CD4-positive, alpha-beta T cell treated with Interferon gamma for 1 hour (primary cell): ENCODE measurements around the gene ZFAND3.
"Not testable (repeated sequence)": the region's sequence is repeated elsewhere in the genome, so short reads cannot be mapped to it uniquely, and the experiment has no call there.

ENCODE experiments used
- DNase-seq: peaks from one replicate; pipeline ENCODE4 v3.0.0-alpha.2; 2020

The ZFAND3 gene

DNA sequence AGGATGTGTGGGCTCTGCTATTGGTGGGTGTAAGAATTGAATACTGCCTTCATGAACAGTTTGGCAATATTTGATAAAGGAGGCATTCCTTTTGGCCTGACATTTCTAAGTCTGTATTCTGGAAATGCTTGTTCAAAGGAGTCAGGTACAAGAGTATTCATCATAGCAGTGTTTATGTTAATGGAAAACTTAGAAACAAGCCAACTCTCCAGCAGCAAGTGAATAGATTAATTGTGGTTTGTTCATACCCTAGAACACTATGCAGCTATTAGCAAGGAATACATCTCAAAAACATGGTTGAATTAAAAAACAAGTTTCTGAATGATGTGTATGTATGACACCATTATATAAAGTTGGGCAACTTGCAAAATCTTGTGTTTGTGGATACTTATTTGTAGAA is 195.8 kb downstream of the ZFAND3 start:
- no peak for DNase-seq

DNA sequence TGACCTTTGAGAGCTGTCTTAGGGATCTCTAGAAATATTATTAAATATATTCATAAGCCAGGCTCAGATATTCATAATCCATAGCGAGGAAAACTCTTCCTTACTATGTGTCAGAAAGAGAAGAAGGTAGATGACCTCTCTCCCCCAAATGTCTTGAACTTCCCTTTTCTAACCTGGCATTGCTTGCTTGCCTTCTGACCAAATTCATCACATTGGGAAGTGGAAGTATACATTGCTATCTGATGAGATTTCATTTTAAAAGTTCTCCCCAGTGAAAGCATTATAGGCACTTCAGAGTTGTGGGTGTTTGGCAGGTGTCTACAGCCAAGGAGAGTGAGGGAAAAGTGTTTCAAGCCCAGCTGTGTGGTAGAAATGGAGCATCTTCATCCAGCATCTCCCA is 197.3 kb downstream of the ZFAND3 start:
- DNase-seq, result no peak

DNA sequence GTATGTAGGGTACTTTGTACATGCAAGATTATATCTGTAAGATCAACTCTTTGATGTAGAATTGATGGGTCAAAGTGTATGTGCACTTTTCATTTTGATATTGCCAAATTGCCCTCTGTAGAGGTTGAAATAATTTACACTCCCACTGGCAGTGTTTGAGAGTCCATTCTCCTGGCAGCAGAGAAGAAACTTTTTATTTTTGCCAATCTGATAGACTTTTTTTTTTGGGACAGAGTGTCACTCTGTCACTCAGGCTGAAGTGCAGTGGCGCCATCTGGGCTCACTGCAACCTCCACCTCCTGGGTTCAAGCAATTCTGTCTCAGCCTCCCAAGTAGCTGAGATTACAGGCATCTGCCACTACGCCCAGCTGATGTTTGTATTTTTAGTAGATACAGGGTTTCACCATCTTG is 199.2 kb downstream of the ZFAND3 start:
- DNase-seq, result no peak

DNA sequence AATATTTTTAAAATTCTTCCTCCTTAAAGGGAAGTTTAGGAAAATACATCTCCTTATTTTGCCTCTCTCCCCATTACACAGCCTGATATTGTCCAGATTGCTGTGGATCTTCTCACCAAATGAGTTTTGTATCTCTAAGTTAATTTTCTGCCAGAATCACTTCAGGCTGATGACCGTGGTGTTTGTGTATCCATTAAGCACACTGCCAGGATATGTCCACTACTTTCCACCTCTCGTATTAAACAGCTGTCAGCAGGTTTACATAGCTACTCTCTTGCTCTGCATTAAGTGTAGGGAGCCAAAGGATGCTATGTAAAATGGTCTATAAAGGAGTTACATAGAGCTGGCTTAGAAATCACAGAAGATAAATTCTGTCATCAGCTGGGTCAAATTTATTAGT is 201.1 kb downstream of the ZFAND3 start:
- DNase-seq, result no peak

DNA sequence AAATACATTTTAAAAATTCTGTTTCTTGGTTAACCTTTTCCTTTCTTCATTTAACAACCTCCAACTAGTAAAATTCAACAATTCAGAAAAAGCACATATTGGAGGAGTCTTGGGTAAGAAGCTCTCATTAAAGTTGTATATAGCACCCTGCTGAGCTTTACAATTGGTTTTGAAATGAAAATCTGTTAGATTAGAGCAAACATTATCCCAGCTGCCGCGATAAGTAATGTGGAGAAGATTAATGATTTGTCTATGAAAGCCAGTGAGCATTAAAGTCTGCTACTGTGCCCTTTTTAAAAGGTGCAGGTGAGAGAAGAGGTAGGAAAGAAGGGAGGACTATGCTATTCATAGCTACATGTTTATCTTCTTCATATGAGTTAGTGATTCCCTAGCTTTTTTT is 201.5 kb downstream of the ZFAND3 start:
- no peak for DNase-seq

DNA sequence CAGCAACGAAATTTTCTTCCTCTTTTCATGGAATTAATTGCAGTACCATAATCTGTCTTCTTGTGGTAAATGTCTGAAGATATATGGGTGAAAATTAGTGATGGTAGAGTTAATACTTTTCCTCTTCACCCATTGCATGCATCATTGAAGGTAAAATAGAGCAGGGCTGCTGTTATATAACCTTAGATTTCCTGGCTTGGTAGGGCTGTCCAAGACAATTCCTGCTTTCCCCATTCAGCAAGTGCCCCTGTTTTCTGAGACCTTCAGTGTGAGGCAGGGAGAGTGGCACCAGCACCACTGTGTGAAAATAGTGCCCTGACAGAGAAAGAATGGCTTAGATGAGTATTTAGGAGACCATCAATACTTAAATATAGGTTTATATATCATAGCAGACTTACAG is 202.0 kb downstream of the ZFAND3 start:
- DNase-seq, result no peak

DNA sequence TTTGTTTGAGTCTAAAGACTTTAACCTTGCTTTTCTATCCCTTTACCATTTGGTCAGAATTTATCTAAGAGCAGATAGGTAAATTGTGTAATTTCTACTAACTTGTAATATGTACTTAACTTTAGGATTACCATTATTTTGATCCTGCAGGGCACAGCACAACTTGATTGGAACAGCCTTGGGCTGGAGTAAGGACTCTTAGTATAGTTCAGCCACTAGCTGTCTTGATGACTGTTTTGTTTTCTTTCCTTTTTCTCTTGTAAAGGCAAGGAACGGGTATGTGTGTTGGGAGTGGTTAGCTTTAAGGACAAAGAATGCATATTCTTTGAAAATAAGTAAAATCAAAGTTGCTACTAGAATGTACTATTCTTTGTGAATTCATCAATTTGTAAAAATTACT is 203.2 kb downstream of the ZFAND3 start:
- DNase-seq, result no peak

DNA sequence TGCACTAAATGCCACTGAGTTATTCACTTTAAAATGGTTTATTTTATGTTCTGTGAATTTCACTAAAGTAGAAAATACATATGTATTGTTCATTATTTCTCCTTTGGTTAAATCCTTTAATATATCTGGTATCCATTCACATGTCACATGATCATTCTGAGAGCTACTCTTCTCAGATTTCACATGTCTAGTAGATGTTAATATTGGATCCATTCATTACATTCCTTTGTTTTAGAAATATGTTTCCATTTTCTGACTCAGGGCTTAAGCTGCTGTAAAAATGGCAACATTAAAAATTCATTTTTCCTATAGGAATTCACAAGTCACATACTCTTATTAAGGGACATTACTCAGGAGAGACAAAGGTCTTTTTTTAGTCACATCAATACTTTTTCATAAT is 205.4 kb downstream of the ZFAND3 start:
- DNase-seq, result no peak

DNA sequence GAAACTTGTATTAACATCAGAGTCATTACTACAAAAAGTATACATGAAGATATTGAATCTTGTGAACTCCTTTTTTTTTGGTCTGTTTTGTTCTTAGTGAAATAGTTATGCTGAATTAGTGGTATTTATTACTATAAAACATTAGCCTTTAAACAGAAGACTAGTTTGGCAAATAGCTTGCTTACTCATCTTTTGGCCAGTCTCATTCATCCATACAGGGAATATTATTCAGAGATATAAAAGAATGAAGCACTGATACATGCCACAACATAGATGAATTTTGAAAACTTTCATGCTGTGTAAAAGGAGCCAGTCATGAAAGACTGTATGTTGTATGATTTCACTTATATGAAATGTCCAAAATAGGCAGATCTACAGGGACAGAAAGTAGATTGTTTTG is 205.9 kb downstream of the ZFAND3 start:
- no peak for DNase-seq

DNA sequence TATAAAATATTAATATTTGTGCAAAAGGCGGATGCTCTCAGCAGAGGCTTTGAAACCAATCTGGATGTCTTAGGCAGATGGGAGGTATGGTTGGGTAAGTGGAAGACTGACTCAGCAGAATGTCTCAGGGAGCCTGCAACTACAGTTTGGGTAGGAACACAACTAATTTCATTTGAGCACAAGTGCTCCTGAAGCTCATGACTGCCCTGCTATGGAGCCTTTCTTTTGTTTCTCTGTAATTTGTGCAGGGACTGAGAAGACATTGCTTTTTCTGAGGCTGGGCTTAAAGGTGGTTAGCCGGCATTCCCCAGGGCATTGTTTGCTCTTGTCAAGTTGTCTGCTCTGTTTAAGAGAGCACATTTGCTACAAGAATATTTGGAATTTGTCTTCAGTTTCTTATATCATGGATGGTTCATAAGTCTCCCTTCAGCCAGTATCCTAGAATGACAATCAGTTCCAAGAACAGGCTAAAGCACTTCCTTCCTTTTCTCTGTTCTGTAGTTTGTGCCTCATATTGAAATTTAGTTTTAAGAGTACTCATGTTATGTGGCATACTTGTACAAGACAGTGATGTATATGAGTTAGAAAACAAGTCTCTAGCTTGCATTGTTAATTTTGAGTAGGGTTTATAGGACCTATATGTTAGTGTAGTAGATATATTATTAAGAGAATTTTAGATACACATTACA is 208.3 kb downstream of the ZFAND3 start:
- DNase-seq, result no peak

DNA sequence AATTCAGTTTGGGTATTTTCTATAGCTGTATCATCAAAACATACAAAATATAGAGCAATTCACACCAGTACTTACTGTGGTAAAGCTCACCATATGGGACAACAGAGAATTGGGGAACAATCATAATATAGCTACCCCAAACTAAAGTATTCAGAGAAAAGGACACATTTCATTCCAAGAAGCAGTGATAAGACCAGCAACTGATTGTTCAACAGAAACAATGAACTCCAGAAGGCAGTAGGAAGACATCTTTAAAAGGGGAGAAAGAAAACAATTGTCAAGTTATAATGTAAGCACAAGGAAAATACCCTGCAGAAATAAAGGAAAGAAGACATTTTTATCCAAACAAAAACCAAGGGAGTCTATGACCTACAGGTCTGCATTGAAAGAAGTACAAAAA is 210.9 kb downstream of the ZFAND3 start:
- no peak for DNase-seq

DNA sequence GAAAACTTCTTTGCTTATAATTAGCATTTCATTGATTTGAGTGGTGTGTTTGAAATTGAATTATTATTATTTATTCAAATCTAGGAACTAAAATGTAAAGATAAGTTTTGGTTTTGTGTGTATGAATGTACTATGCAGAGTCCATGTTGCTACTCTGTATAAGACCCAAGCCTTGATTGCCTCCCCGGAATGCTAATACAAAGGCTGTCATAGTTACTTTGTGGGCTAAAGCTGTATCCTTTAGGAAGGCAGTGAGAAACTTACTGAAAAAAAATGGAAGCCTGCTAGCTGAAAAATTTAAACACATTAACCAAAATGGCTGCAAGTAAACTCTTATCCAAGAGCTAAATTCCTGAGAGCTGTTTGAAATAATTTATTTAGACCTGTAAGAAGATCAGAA is 213.3 kb downstream of the ZFAND3 start:
- no peak for DNase-seq

DNA sequence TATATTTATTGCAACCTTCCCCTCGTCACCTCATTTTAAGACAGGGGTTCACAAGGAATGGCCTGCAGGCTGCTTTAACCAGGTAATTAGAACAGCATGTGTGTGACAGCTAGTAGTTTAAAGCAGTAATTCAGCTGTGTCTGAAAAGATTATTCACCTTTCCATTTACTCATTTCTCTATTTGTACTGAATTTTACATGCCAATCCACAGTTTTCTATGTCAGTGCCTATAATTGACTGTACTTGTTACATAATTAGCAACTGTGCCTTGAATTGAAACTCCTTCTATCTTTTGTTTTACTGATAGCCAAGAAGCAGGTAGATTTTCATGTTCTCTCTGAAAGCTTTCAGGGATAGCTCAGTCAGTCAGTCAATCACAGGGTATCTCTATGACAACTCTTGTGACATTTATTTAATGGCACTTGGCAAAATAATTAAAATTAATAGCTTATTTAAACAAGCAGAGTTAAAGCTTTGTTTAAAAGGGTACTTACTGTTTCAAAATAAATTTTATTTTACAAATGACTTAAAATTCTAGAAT is 214.0 kb downstream of the ZFAND3 start:
- no peak for DNase-seq

DNA sequence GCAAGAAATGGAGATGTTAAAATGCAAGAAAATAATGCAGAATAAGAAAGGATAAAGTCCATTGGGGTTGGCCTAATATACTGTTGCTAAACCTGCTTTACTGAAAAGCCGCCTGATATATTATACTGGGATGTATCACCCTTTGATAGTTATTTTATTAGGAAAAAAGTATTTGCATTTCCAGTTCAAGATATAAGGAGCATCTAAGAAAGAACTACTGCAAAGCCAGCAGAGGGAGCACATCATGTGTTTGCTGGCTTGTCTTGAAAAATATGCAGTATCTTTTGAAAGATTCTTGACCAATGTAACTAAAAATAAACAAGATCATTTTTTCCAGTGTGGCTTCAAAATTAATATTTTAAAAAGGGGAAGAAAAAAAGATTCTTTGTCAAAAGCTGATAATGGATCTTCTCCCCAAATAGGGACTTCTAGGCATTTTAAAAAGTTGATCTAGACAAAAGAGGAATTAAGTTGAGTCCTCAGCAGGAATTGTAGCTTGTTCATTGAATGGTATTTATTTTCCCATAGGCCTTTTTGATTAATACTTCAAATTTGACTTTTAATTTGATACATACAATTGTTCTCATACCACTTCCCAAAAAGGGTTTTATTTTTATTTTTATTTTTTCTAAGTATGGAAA is 214.9 kb downstream of the ZFAND3 start:
- no peak for DNase-seq

DNA sequence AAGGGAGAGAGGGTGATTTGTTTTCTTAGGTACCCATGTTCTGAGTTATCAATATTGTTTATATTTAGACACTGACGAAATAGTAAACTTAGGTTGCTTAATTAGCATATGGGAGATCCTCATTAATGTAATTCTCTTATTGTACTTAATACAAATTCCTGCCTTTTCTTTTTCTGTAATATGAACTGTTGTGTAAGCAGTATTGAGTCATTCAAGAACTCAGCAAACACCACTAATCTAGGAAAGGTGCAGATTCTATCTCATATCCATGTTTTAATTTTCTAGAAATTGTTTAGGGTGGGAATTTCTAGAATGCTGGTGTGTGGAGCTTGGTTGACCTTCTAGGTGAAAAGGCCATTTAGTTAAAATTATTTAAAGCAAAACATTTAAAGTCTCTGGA is 216.0 kb downstream of the ZFAND3 start:
- no peak for DNase-seq

DNA sequence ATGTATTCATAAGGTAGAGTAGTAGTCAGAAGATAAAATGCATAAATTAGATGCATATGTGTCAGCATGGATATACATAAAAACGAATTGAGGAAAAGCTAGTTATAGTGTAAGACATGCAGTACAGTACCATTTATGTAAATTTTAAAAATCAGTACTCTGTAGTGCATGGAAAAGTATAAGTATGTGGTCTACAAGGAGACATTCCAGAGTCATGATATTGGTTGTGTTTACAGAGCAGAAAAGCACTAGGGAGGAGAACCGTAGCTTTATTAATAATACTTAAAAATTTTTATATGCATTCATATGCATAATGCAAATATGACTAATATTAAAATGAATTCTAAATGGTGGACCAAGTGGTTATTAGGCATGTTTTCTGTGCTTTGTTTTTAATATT is 220.0 kb downstream of the ZFAND3 start:
- DNase-seq, result no peak

DNA sequence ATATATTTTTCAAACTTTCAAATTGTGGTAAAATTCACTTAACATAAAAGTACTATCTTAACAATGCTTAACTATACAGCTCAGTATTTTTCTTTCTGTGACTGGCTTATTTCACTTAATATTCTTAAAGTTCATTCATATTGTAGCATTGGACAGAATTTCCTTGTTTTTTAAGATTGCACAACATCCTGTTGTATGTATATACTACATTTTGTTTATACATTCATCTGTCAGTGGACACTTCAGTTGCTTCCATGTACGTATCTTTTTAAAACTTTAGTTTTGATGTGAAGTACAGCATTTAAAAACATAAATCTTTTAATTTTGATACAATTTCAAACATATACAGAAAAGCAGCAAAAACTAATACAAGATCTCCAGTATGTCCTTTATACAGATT is 220.7 kb downstream of the ZFAND3 start:
- DNase-seq, result no peak

DNA sequence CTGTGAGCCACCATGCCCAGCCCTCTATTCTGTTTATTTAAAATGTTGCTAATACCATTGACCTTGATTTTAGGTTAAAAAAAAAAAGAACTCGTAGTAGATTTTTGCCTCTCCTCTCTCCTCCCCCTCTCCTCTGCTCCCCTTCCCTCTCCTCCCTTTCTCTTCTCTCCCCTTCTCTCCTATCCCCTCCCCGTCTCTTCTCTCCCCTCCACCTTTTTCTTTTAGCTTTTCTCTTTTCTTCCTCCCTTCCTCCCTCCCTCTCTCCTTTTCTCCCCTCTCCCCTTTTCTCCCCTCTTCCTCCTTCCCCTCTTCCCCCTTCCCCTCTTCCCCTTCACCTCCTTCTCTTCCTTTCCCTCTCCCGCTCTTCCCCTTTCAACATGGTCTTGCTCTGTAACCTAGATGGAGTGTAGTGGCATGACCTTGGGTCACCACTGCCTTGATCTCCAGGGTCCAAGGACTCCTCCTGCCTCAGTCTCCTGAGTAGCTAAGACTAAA is 223.8 kb downstream of the ZFAND3 start:
- DNase-seq, result no peak

DNA sequence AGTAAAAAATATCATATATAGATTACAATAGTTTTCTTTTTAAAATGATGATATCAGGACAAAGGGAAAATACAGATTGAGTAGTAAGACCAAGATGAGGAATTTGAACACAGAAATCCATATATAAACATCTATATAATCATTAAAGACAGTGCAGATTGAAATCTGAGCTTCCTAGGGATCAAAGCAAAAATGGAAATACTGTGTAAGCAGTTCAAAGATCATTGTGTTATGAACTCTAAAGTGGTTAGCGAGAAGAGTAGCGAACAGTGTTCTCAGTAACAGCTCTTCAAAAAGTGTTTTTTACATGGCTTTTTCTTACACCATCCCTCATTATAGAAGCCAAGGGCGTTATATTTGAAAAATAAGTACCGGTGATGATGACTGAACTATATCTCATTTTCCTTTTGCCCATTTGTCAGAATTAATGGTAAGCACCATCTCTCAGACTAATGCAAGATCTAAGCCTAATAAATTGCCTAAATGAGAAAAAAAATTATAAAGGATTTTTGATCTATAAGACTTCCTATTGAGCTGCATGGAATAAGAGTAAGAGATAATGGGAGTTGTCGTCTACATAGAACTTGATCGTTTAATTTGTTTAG is 226.3 kb downstream of the ZFAND3 start:
- DNase-seq, result no peak

DNA sequence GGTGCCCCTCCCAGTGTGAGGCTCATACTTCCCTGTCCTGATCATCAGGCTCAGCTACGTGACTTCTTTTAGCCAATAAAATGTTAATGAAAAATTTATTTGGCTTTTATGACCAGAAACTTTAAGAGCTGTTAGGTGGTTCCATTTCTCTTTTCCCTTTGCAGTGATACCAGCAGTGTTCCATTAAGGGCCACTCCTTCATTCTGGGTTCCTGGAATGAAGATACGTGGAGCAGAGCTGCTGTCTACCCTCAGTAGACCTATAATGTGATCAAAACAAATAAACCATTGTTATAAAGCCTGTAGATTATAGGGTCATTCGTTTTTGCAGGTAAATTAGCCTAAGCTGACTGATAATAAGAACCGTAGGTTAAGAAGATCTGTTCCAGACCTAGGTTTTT is 228.0 kb downstream of the ZFAND3 start:
- no peak for DNase-seq

DNA sequence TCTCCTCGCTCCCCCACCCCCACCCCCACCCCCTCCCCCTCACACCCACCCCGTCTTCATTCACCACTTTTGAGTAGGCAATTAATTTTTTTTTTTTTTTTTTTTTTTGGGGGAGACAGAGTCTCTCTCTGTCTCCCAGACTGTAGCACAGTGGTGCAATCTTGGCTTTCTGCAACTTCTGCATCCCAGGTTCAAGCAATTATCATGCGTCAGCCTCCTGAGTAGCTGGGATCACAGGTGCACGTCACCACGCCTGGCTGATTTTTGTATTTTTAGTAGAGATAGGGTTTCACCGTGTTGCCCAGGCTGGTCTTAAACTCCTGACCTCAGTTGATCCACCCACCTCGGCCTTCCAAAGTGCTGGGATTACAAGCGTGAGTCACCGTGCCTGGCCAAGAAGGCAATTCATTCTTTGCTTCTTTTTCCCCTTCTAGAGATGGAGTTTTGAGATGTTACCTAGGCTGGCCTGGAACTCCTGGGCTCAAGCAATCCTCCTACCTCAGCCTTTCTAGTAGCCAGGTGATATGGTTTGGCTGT is 230.4 kb downstream of the ZFAND3 start:
- not testable (repeated sequence) for DNase-seq

DNA sequence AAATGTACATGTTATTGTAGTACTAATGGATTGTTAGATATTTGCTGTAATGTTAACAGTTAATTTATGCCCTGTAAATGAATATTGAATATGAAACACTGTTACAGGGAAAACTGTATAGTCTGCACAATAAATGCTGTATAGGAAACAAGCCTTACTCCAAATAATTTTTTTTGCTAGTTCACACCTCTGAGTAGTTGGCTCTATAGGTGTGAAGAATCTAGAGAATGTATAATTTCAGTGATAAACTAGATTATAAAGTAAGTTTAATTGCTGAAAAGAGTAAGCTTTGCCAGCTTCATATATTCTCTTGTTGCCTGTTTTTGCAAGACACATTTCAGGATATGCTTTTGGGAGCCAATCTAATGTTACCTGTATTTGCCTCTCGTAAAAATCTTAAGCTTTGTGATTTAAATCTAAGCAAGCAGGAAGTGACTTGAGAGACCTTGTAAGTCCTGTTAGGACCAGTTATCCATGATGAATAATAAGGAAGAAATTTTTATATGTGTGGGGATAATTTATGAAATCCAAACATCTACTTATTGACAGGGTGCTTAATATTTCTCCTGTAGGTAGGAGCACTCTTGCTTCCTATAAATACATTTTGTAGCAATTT is 232.4 kb downstream of the ZFAND3 start:
- DNase-seq, result no peak

DNA sequence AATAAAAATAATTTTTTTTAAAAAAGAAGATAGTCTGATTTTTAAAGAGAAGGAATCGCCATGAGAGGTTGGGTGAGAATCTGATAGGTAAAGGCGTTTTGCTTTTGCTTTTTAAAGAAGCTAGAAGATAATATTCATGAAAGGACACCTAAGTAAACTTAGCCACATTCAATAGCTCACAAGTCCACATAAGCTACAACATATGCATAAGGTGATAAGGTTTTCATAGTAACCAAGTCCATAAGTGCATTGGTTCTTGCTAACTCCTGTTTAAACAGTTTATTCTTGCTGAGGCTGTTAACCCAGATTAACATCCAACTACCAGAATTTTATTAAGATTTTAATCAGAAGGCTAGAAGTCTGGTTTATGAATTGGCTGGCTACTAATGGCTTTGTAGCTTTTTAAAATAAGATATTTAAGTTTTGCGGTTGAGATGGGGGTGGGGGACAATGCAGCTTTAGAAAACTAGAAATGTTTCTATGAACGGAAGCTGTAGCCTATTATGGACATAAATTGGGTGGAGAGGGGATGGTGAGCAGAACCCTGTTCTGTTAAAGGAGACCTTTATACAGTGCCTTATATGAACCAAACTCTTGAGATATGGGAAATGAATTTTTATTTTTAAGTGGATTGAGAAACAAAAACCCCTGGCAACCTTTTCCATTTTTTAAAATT is 235.1 kb downstream of the ZFAND3 start:
- no peak for DNase-seq
